HEK293 (cell line): ENCODE results near the gene PTHLH.

ENCODE experiments used
- GLIS2 ChIP-seq: fragments of 450-650 bp; formaldehyde crosslinking; IDR thresholded peaks from 2 replicates; pipeline ENCODE4 v1.5.1; 2016; ENCODE audit warnings: missing biosample characterization, missing genetic modification characterization
- IKZF3 ChIP-seq: fragments of 450-650 bp; IDR thresholded peaks from 2 replicates; pipeline ENCODE4 v1.5.0; 2018; ENCODE audit warnings: missing biosample characterization, mild to moderate bottlenecking, missing genetic modification characterization, moderate library complexity
- KLF7 ChIP-seq: fragments of 450-650 bp; formaldehyde crosslinking; IDR thresholded peaks from 2 replicates; pipeline ENCODE4 v1.5.1; 2016; ENCODE audit warnings: missing biosample characterization, missing genetic modification characterization, borderline replicate concordance
- KLF8 ChIP-seq: fragments of 450-650 bp; formaldehyde crosslinking; IDR thresholded peaks from 2 replicates; pipeline ENCODE4 v1.5.1; 2016; ENCODE audit warnings: missing biosample characterization, missing genetic modification characterization
- REST ChIP-seq: fragments of 450-650 bp; formaldehyde crosslinking; IDR thresholded peaks from 2 replicates; pipeline ENCODE4 v1.5.1; 2016; ENCODE audit warnings: missing biosample characterization, missing genetic modification characterization
- ZBTB17 ChIP-seq: fragments of 450-650 bp; formaldehyde crosslinking; IDR thresholded peaks from 2 replicates; pipeline ENCODE4 v1.5.1; 2016; ENCODE audit warnings: missing biosample characterization, missing genetic modification characterization
- ZBTB20 ChIP-seq: fragments of 450-650 bp; formaldehyde crosslinking; IDR thresholded peaks from 2 replicates; pipeline ENCODE4 v1.5.1; 2016; ENCODE audit warnings: missing biosample characterization, missing genetic modification characterization
- ZNF335 ChIP-seq: fragments of 450-650 bp; formaldehyde crosslinking; conservative IDR thresholded peaks from 2 replicates; pipeline ENCODE4 v1.5.1; 2016; ENCODE audit warnings: missing biosample characterization, missing genetic modification characterization
- ZNF366 ChIP-seq: fragments of 450-650 bp; formaldehyde crosslinking; conservative IDR thresholded peaks from 2 replicates; pipeline ENCODE4 v1.5.1; 2016; ENCODE audit warnings: missing biosample characterization, missing genetic modification characterization
- ZNF398 ChIP-seq: fragments of 450-650 bp; formaldehyde crosslinking; IDR thresholded peaks from 2 replicates; pipeline ENCODE4 v1.5.1; 2017; ENCODE audit warnings: missing biosample characterization, missing genetic modification characterization
- ZNF48 ChIP-seq: fragments of 450-650 bp; formaldehyde crosslinking; IDR thresholded peaks from 2 replicates; pipeline ENCODE4 v1.5.1; 2016; ENCODE audit warnings: missing biosample characterization, missing genetic modification characterization
- ZNF558 ChIP-seq: fragments of 450-650 bp; formaldehyde crosslinking; IDR thresholded peaks from 2 replicates; pipeline ENCODE4 v1.5.1; 2016; ENCODE audit warnings: missing biosample characterization, missing genetic modification characterization
- ZNF596 ChIP-seq: fragments of 450-650 bp; IDR thresholded peaks from 2 replicates; pipeline ENCODE4 v1.5.0; 2018; ENCODE audit warnings: missing biosample characterization, mild to moderate bottlenecking, missing genetic modification characterization, moderate library complexity
- ZNF629 ChIP-seq: fragments of 450-650 bp; formaldehyde crosslinking; IDR thresholded peaks from 2 replicates; pipeline ENCODE4 v1.5.1; 2017; ENCODE audit warnings: missing biosample characterization, missing genetic modification characterization
- ZNF707 ChIP-seq: fragments of 450-650 bp; formaldehyde crosslinking; IDR thresholded peaks from 2 replicates; pipeline ENCODE4 v1.5.1; 2016; ENCODE audit warnings: missing biosample characterization, missing genetic modification characterization
- ZNF777 ChIP-seq: fragments of 450-650 bp; formaldehyde crosslinking; IDR thresholded peaks from 2 replicates; pipeline ENCODE4 v1.5.1; 2017; ENCODE audit warnings: missing biosample characterization, missing genetic modification characterization, borderline replicate concordance
- TF ChIP-seq, protein P1 (sequence below): IDR thresholded peaks from 2 replicates; pipeline ENCODE4 v1.6.1; 2011; ENCODE audit warnings: mild to moderate bottlenecking, low read depth, low read length, borderline replicate concordance
- TF ChIP-seq, protein P2 (sequence below): fragments of 450-650 bp; formaldehyde crosslinking; optimal IDR thresholded peaks from 2 replicates; pipeline ENCODE3; 2016; ENCODE audit warnings: missing biosample characterization, mild to moderate bottlenecking, missing genetic modification characterization
- TF ChIP-seq, protein P3 (sequence below): fragments of 450-650 bp; formaldehyde crosslinking; IDR thresholded peaks from 2 replicates; pipeline ENCODE4 v1.5.1; 2016; ENCODE audit warnings: missing biosample characterization, missing genetic modification characterization

Gene PTHLH

GRCh38 chr12:27975222-27976136 is 2.9 kb upstream of the PTHLH start (continued):
- peak; percentile 78 for TF ChIP-seq ZNF629 (tag by site-specific recombination)
- TF ChIP-seq, protein P1, sequence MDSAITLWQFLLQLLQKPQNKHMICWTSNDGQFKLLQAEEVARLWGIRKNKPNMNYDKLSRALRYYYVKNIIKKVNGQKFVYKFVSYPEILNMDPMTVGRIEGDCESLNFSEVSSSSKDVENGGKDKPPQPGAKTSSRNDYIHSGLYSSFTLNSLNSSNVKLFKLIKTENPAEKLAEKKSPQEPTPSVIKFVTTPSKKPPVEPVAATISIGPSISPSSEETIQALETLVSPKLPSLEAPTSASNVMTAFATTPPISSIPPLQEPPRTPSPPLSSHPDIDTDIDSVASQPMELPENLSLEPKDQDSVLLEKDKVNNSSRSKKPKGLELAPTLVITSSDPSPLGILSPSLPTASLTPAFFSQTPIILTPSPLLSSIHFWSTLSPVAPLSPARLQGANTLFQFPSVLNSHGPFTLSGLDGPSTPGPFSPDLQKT, result no peak
- peak; percentile 92 for TF ChIP-seq ZNF398
- no peak for TF ChIP-seq IKZF3 (tag by site-specific recombination)
- TF ChIP-seq ZNF335 (tag by site-specific recombination), result no peak; the same call in 1 of the 2 replicates
- peak; percentile 65; the same call in 1 of the 2 replicates for TF ChIP-seq ZBTB20
- TF ChIP-seq ZNF558 (tag by site-specific recombination), result no peak
- TF ChIP-seq ZNF596 (tag by site-specific recombination), result no peak
- 0 out of 2 replicates have a peak, but pooled peaks have one; percentile 19 for TF ChIP-seq KLF8 (tag by site-specific recombination)
- TF ChIP-seq ZNF777 (tag by site-specific recombination), result 0 out of 2 replicates have a peak, but pooled peaks have one; percentile 17
- TF ChIP-seq, protein P2, sequence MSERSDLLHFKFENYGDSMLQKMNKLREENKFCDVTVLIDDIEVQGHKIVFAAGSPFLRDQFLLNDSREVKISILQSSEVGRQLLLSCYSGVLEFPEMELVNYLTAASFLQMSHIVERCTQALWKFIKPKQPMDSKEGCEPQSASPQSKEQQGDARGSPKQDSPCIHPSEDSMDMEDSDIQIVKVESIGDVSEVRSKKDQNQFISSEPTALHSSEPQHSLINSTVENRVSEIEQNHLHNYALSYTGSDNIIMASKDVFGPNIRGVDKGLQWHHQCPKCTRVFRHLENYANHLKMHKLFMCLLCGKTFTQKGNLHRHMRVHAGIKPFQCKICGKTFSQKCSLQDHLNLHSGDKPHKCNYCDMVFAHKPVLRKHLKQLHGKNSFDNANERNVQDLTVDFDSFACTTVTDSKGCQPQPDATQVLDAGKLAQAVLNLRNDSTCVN (tag by site-specific recombination), result peak; percentile 39
- TF ChIP-seq, protein P3, sequence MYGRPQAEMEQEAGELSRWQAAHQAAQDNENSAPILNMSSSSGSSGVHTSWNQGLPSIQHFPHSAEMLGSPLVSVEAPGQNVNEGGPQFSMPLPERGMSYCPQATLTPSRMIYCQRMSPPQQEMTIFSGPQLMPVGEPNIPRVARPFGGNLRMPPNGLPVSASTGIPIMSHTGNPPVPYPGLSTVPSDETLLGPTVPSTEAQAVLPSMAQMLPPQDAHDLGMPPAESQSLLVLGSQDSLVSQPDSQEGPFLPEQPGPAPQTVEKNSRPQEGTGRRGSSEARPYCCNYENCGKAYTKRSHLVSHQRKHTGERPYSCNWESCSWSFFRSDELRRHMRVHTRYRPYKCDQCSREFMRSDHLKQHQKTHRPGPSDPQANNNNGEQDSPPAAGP, result peak; percentile 33; the same call in 1 of the 2 replicates
- peak; percentile 66; the same call in 1 of the 2 replicates for TF ChIP-seq GLIS2 (tag by site-specific recombination)
- no peak for TF ChIP-seq KLF7 (tag by site-specific recombination)
- TF ChIP-seq ZBTB17, result 0 out of 2 replicates have a peak, but pooled peaks have one; percentile 23
- TF ChIP-seq ZNF366, result peak; percentile 80
- TF ChIP-seq REST (tag by site-specific recombination), result peak; percentile 95
- no peak for TF ChIP-seq ZNF48 (tag by site-specific recombination)
- TF ChIP-seq ZNF707 (tag by site-specific recombination), result no peak
